HEK293 (cell line): ENCODE measurements around the gene CARM1.

ENCODE experiments used
- CTCF ChIA-PET: fragments of 350-600 bp; formaldehyde crosslinking; extraction: SDS; loops from one replicate; lab custom pipeline; 2021; ENCODE audit warnings: antibody characterized with exemption; lab: Yijun Ruan, JAX
- POLR2A ChIA-PET: fragments of 300-600 bp; formaldehyde crosslinking; extraction: SDS; loops from one replicate; lab custom pipeline; 2020; ENCODE audit warnings: antibody characterized with exemption, inconsistent platforms; lab: Yijun Ruan, JAX
- H3K27ac ChIP-seq: fragments of 200-500 bp; sonication (Bioruptor generic); 2 replicates; pipeline ENCODE4 v1.5.1; 2014; ENCODE audit warnings: low read depth, low read length, control low read depth, inconsistent platforms; ENCODE audit errors: extremely low read depth
- H3K36me3 ChIP-seq, 2 experiments: fragments of 200-500 bp in 1 of 2; sonication (Bioruptor generic) in 1 of 2; 1 replicate in 1 of 2; 2 replicates in 1 of 2; pipeline ENCODE4 v1.5.1; 2014 to 2017; ENCODE audit warnings: inconsistent platforms in 2 of 2, low read length in 2 of 2; ENCODE audit not compliant: control insufficient read depth in 2 of 2, insufficient read depth in 1 of 2
- H3K4me1 ChIP-seq: fragments of 200-500 bp; sonication (Bioruptor generic); 2 replicates; pipeline ENCODE4 v1.5.1; 2014; ENCODE audit warnings: mild to moderate bottlenecking, low read length, inconsistent platforms; ENCODE audit not compliant: control insufficient read depth, insufficient read depth
- H3K4me3 ChIP-seq: 2 replicates; pipeline ENCODE4 v1.5.1; 2011; ENCODE audit warnings: low read depth, mild to moderate bottlenecking, control low read depth, low read length, moderate library complexity
- H3K9me3 ChIP-seq: fragments of 200-500 bp; sonication (Bioruptor generic); 2 replicates; pipeline ENCODE4 v1.5.1; 2014; ENCODE audit warnings: low read depth, low read length, inconsistent platforms; ENCODE audit not compliant: control insufficient read depth, insufficient read depth
- ATF2 ChIP-seq: fragments of 450-650 bp; formaldehyde crosslinking; IDR thresholded peaks from 2 replicates; pipeline ENCODE4 v1.5.1; 2016; ENCODE audit warnings: missing biosample characterization, missing genetic modification characterization, low read depth
- BCL11A ChIP-seq: fragments of 450-650 bp; formaldehyde crosslinking; IDR thresholded peaks from 2 replicates; pipeline ENCODE4 v1.5.1; 2016; ENCODE audit warnings: low read depth, missing biosample characterization, missing genetic modification characterization
- BCL11B ChIP-seq: fragments of 450-650 bp; formaldehyde crosslinking; IDR thresholded peaks from 2 replicates; pipeline ENCODE4 v1.5.1; 2016; ENCODE audit warnings: low read depth, missing biosample characterization, missing genetic modification characterization
- GLIS2 ChIP-seq: fragments of 450-650 bp; formaldehyde crosslinking; IDR thresholded peaks from 2 replicates; pipeline ENCODE4 v1.5.1; 2016; ENCODE audit warnings: missing biosample characterization, missing genetic modification characterization
- HIC1 ChIP-seq: fragments of 450-650 bp; formaldehyde crosslinking; IDR thresholded peaks from 2 replicates; pipeline ENCODE4 v1.5.1; 2016; ENCODE audit warnings: missing biosample characterization, missing genetic modification characterization
- INSM2 ChIP-seq: fragments of 450-650 bp; formaldehyde crosslinking; IDR thresholded peaks from 2 replicates; pipeline ENCODE4 v1.5.1; 2016; ENCODE audit warnings: missing biosample characterization, missing genetic modification characterization
- KLF16 ChIP-seq: fragments of 450-650 bp; formaldehyde crosslinking; IDR thresholded peaks from 2 replicates; pipeline ENCODE4 v1.5.1; 2017; ENCODE audit warnings: missing biosample characterization, missing genetic modification characterization
- PRDM1 ChIP-seq: fragments of 450-650 bp; formaldehyde crosslinking; IDR thresholded peaks from 2 replicates; pipeline ENCODE4; 2016; ENCODE audit warnings: missing biosample characterization, missing genetic modification characterization
- SP7 ChIP-seq: fragments of 450-650 bp; formaldehyde crosslinking; IDR thresholded peaks from 2 replicates; pipeline ENCODE4 v1.5.1; 2016; ENCODE audit warnings: missing biosample characterization, missing genetic modification characterization
- ZBTB10 ChIP-seq: fragments of 450-650 bp; formaldehyde crosslinking; IDR thresholded peaks from 2 replicates; pipeline ENCODE4 v1.5.1; 2016; ENCODE audit warnings: missing biosample characterization, missing genetic modification characterization
- ZBTB48 ChIP-seq: fragments of 450-650 bp; formaldehyde crosslinking; IDR thresholded peaks from 2 replicates; pipeline ENCODE4 v1.5.1; 2016; ENCODE audit warnings: missing biosample characterization, missing genetic modification characterization
- ZFHX2 ChIP-seq: fragments of 450-650 bp; formaldehyde crosslinking; conservative IDR thresholded peaks from 2 replicates; pipeline ENCODE4 v1.5.1; 2016; ENCODE audit warnings: missing biosample characterization, missing genetic modification characterization
- ZIC2 ChIP-seq: fragments of 450-650 bp; formaldehyde crosslinking; IDR thresholded peaks from 2 replicates; pipeline ENCODE4 v1.5.1; 2016; ENCODE audit warnings: missing biosample characterization, missing genetic modification characterization
- ZNF157 ChIP-seq: fragments of 450-650 bp; formaldehyde crosslinking; IDR thresholded peaks from 2 replicates; pipeline ENCODE4 v1.5.1; 2016; ENCODE audit warnings: missing biosample characterization, missing genetic modification characterization
- ZNF16 ChIP-seq: fragments of 450-650 bp; formaldehyde crosslinking; IDR thresholded peaks from 2 replicates; pipeline ENCODE4 v1.5.1; 2016; ENCODE audit warnings: low read depth, missing biosample characterization, missing genetic modification characterization
- ZNF266 ChIP-seq: fragments of 450-650 bp; formaldehyde crosslinking; IDR thresholded peaks from 2 replicates; pipeline ENCODE4 v1.5.1; 2016; ENCODE audit warnings: missing biosample characterization, missing genetic modification characterization, low read depth
- ZNF335 ChIP-seq: fragments of 450-650 bp; formaldehyde crosslinking; conservative IDR thresholded peaks from 2 replicates; pipeline ENCODE4 v1.5.1; 2016; ENCODE audit warnings: missing biosample characterization, missing genetic modification characterization
- ZNF362 ChIP-seq: fragments of 450-650 bp; formaldehyde crosslinking; IDR thresholded peaks from 2 replicates; pipeline ENCODE4 v1.5.1; 2016; ENCODE audit warnings: missing biosample characterization, missing genetic modification characterization
- ZNF521 ChIP-seq: fragments of 450-650 bp; formaldehyde crosslinking; IDR thresholded peaks from 2 replicates; pipeline ENCODE4 v1.5.1; 2017; ENCODE audit warnings: missing biosample characterization, mild to moderate bottlenecking, missing genetic modification characterization
- ZNF600 ChIP-seq: fragments of 450-650 bp; formaldehyde crosslinking; IDR thresholded peaks from 2 replicates; pipeline ENCODE4 v1.5.1; 2016; ENCODE audit warnings: missing biosample characterization, missing genetic modification characterization
- ZNF707 ChIP-seq: fragments of 450-650 bp; formaldehyde crosslinking; IDR thresholded peaks from 2 replicates; pipeline ENCODE4 v1.5.1; 2016; ENCODE audit warnings: missing biosample characterization, missing genetic modification characterization
- ZNF747 ChIP-seq: fragments of 450-650 bp; formaldehyde crosslinking; IDR thresholded peaks from 2 replicates; pipeline ENCODE4 v1.5.1; 2016; ENCODE audit warnings: missing biosample characterization, missing genetic modification characterization
- ZSCAN18 ChIP-seq: fragments of 450-650 bp; formaldehyde crosslinking; IDR thresholded peaks from 2 replicates; pipeline ENCODE4 v1.5.1; 2016; ENCODE audit warnings: missing biosample characterization, missing genetic modification characterization
- ZSCAN23 ChIP-seq: fragments of 450-650 bp; formaldehyde crosslinking; IDR thresholded peaks from 2 replicates; pipeline ENCODE4 v1.5.1; 2016; ENCODE audit warnings: missing biosample characterization, missing genetic modification characterization
- ZSCAN4 ChIP-seq: fragments of 450-650 bp; formaldehyde crosslinking; IDR thresholded peaks from 2 replicates; pipeline ENCODE4 v1.5.1; 2017; ENCODE audit warnings: missing biosample characterization, missing genetic modification characterization
- ZXDB ChIP-seq: fragments of 450-650 bp; formaldehyde crosslinking; IDR thresholded peaks from 2 replicates; pipeline ENCODE4 v1.5.1; 2016; ENCODE audit warnings: missing biosample characterization, missing genetic modification characterization

Gene CARM1

GRCh38 chr19:10870501-10870954 is 825 bp upstream of the CARM1 start:
- H3K4me1 ChIP-seq, result no peaks in the 10 kb centered on the region
- H3K4me3 ChIP-seq, result peak overlapping the region; percentile 40
- H3K9me3 ChIP-seq, result no peaks in the 10 kb centered on the region
- POLR2A ChIA-PET, result interaction anchor here (0.6 to 1.9 kb wide), 2 partner anchors 18 to 35 kb away, joined by 3 to 10 read pairs; partner anchors contain the start of gene TMED1
- H3K27ac ChIP-seq, result peak overlapping the region; percentile 38; the same call in 1 of the 2 replicates
- peaks cover 8 to 13% of the 10 kb centered on the region in 2 experiments; a peak in 2 of 3 replicates for H3K36me3 ChIP-seq
- CTCF ChIA-PET, result interaction anchor here (0.6 to 3.1 kb wide), 13 partner anchors 7 to 327 kb away, joined by 3 to 18 read pairs (median 4); partner anchors contain the start of gene DNM2
- 0 out of 2 replicates have a peak, but pooled peaks have one; percentile 9 for TF ChIP-seq ZSCAN23 (tag by site-specific recombination)
- no peak for TF ChIP-seq ZNF266 (tag by site-specific recombination)
- no peak for TF ChIP-seq HIC1 (tag by site-specific recombination)
- peak; percentile 55; the same call in 1 of the 2 replicates for TF ChIP-seq BCL11B (tag by site-specific recombination)
- TF ChIP-seq ZNF16 (tag by site-specific recombination), result 0 out of 2 replicates have a peak, but pooled peaks have one; percentile 6
- TF ChIP-seq ATF2 (tag by site-specific recombination), result 0 out of 2 replicates have a peak, but pooled peaks have one; percentile 13
- peak; percentile 82 for TF ChIP-seq ZNF600 (tag by site-specific recombination)
- peak; percentile 65; the same call in 1 of the 2 replicates for TF ChIP-seq SP7 (tag by site-specific recombination)
- TF ChIP-seq ZXDB, result peak; percentile 55; the same call in 1 of the 2 replicates
- no peak for TF ChIP-seq PRDM1 (tag by site-specific recombination)
- peak; percentile 55; the same call in 1 of the 2 replicates for TF ChIP-seq ZBTB10 (tag by site-specific recombination)
- peak; percentile 30; the same call in 1 of the 2 replicates for TF ChIP-seq ZIC2
- no peak for TF ChIP-seq ZNF747
- peak; percentile 93 for TF ChIP-seq ZNF335 (tag by site-specific recombination)
- TF ChIP-seq ZSCAN18, result peak; percentile 29
- peak; percentile 90 for TF ChIP-seq ZNF362 (tag by site-specific recombination)
- TF ChIP-seq INSM2 (tag by site-specific recombination), result peak; percentile 28; the same call in 1 of the 2 replicates
- no peak for TF ChIP-seq ZSCAN4
- TF ChIP-seq GLIS2 (tag by site-specific recombination), result no peak; the same call in 1 of the 2 replicates
- TF ChIP-seq ZFHX2 (tag by site-specific recombination), result peak; percentile 86
- TF ChIP-seq ZBTB48 (tag by site-specific recombination), result peak; percentile 96
- TF ChIP-seq ZNF157 (tag by site-specific recombination), result 0 out of 2 replicates have a peak, but pooled peaks have one; percentile 17
- TF ChIP-seq KLF16 (tag by site-specific recombination), result peak; percentile 62; the same call in 1 of the 2 replicates
- TF ChIP-seq ZNF521 (tag by site-specific recombination), result no peak
- TF ChIP-seq ZNF707 (tag by site-specific recombination), result no peak
- TF ChIP-seq BCL11A (tag by site-specific recombination), result peak; percentile 46; the same call in 1 of the 2 replicates
